Tibial nerve (tissue), 4 donors: Measurements from ENCODE around the gene AK2.
"Not testable (repeated sequence)": the region's sequence is repeated elsewhere in the genome, so short reads cannot be mapped to it uniquely, and the experiment has no call there.

Experiments used
- CTCF ChIP-seq, 5 experiments: fragments of 200-600 bp in 3 of 5; fragments of 450-650 bp in 2 of 5; sonication (generic) in 3 of 5; IDR thresholded peaks; one replicate each; pipeline ENCODE4 v1.5.1; 2016 to 2019; ENCODE audit warnings: antibody characterized with exemption in 5 of 5, mild to moderate bottlenecking in 3 of 5, moderate library complexity in 2 of 5
- EP300 ChIP-seq, 2 donors: sonication (generic); formaldehyde crosslinking; IDR thresholded peaks; one replicate each; pipeline ENCODE4 v1.6.1; 2017; ENCODE audit warnings: antibody characterized with exemption in 2 of 2, mild to moderate bottlenecking in 1 of 2
- POLR2A ChIP-seq, 2 donors: fragments of 450-650 bp; IDR thresholded peaks; one replicate each; pipeline ENCODE4 v1.6.1; 2017; ENCODE audit warnings: antibody characterized with exemption in 2 of 2, mild to moderate bottlenecking in 2 of 2, moderate library complexity in 2 of 2

DNA sequence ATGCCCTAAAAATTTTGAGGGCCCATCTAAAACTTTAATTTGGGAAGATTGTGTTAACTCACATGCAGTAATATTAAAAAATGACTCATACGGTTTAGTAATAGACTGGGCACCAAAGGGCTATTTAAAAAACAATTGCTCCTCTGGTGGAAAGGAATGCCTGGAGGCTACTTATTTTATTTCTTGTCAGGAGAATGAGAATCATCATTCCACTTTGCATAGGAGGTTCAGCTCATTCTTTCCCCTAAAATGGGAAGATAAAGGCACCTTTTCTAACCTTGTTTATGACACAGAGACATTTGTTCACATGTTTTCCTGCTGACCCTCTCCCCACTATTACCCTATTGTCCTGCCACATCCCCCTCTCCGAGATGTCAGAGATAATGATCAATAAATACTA, 31.4 kb upstream of the AK2 start:
- TF ChIP-seq CTCF, EP300, POLR2A (IDR thresholded peaks at IDR 0.05): not testable (repeated sequence)
